Left lung (tissue), 10 donors: ENCODE results near the gene NOX3. TPM values are rescaled to one million over a fixed set of nuclear protein-coding genes. Genes with fewer than 3 reads are reported as not detected.
"Not testable (repeated sequence)": the region's sequence is repeated elsewhere in the genome, so short reads cannot be mapped to it uniquely, and the experiment has no call there.

Source experiments
- ATAC-seq: fragments of 200-7000 bp; cut with Tn5 transposase; one replicate; pipeline ENCODE4 v1.9.1; 2020; ENCODE audit warnings: moderate library complexity
- DNase-seq, 4 donors: peaks; one replicate each; pipeline ENCODE4 v3.0.0-alpha.2; 2013 to 2020
- H3K27ac ChIP-seq, 2 donors: fragments of 200-600 bp; sonication (generic) in 1 of 2; one replicate each; pipeline versions ENCODE4 v1.5.0 to v1.8.0; 2020 to 2021
- H3K27me3 ChIP-seq, 2 donors: fragments of 200-600 bp; sonication (generic) in 1 of 2; one replicate each; pipeline versions ENCODE4 v1.5.0 to v1.8.0; 2020 to 2021
- H3K36me3 ChIP-seq, 2 donors: fragments of 200-600 bp; sonication (generic) in 1 of 2; one replicate each; pipeline versions ENCODE4 v1.5.0 to v1.8.0; 2020 to 2021
- H3K4me1 ChIP-seq, 2 donors: fragments of 200-600 bp; one replicate each; pipeline ENCODE4 v1.8.0; 2021
- H3K4me3 ChIP-seq, 2 donors: fragments of 200-600 bp; sonication (generic) in 1 of 2; one replicate each; pipeline versions ENCODE4 v1.5.0 to v1.8.0; 2020 to 2021; ENCODE audit warnings: mild to moderate bottlenecking in 1 of 2
- H3K9me3 ChIP-seq, 2 donors: fragments of 200-600 bp; sonication (generic) in 1 of 2; one replicate each; pipeline versions ENCODE4 v1.5.0 to v1.8.0; 2020 to 2021
- intact Hi-C, 2 donors: fragments of 100-400 bp; cut with DNase I; formaldehyde crosslinking; loops; one replicate each; pipeline versions ENCODE4 v1.11.2 to v1.14.2; 2022
- polyA plus RNA-seq, 6 donors: library from polyadenylated mRNA; unstranded; fragments of 120-200 nt; gene quantifications; one replicate each; pipeline ENCODE4 v1.2.1, GENCODE V29; 2013; ENCODE audit not compliant: insufficient read length in 6 of 6
- total RNA-seq, 2 donors: library from RNA; stranded (reverse); fragmentation: NEBNext Ultra II Directional; extraction: Animal tissue kit (Norgen Biotek cat#: 25700); gene quantifications; one replicate each; pipeline ENCODE4 v1.2.1, GENCODE V29; 2021
- TF ChIP-seq, protein P1 (sequence below), 2 donors: fragments of 200-600 bp; sonication (generic) in 1 of 2; IDR thresholded peaks; one replicate each; pipeline versions ENCODE4 v1.5.0 to v1.8.0; 2021; ENCODE audit warnings: antibody characterized with exemption in 2 of 2
- donor health status: DM: no; HTN: yes; CAD: no.
- donor health status: DM: no; HTN: no; CAD: no.

NOX3 gene
- total and polyA plus RNA-seq, 8 donors, result not detected

GRCh38 chr6:155492061-155492735 lies 36.6 kb upstream of the NOX3 start:
- Histone ChIP-seq H3K4me1 (peaks cover 0 to 18% of the 10 kb centered on the region in 2 donors), H3K36me3 (no peaks in the 10 kb centered on the region), H3K27ac (peak overlapping the region; percentile 71 to 82), H3K9me3 (no peaks in the 10 kb centered on the region), H3K4me3 (no peak overlapping the region), H3K27me3 (no peaks in the 10 kb centered on the region)
- intact Hi-C loops, result no loop called here
- DNase-seq, result no peak
- TF ChIP-seq, protein P1, sequence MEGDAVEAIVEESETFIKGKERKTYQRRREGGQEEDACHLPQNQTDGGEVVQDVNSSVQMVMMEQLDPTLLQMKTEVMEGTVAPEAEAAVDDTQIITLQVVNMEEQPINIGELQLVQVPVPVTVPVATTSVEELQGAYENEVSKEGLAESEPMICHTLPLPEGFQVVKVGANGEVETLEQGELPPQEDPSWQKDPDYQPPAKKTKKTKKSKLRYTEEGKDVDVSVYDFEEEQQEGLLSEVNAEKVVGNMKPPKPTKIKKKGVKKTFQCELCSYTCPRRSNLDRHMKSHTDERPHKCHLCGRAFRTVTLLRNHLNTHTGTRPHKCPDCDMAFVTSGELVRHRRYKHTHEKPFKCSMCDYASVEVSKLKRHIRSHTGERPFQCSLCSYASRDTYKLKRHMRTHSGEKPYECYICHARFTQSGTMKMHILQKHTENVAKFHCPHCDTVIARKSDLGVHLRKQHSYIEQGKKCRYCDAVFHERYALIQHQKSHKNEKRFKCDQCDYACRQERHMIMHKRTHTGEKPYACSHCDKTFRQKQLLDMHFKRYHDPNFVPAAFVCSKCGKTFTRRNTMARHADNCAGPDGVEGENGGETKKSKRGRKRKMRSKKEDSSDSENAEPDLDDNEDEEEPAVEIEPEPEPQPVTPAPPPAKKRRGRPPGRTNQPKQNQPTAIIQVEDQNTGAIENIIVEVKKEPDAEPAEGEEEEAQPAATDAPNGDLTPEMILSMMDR (IDR thresholded peaks at IDR 0.05), result no peak
- no peak for ATAC-seq

DNA sequence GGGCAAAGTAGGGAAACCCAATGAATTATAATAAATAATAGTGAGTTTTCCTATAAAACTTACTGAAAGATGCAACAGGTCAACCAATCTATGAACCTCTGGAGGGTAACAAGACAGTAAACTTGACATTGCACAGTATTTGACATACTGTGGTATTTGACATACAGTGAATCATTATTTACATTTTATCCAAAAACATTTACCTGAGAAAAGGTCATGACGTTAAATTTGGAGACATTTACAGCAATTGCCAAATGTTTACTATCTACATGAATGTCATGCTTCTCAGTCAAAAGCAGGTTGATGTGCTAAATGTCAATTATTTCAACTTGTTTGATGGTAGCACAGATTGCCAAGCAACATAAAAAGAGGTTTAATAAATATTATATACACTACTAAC lies 35.8 kb upstream of the NOX3 start:
- TF ChIP-seq, protein P1 (IDR thresholded peaks at IDR 0.05), result no peak
- Histone ChIP-seq H3K27ac (no peak overlapping the region), H3K36me3 (no peaks in the 10 kb centered on the region), H3K4me3 (no peak overlapping the region), H3K27me3 (no peaks in the 10 kb centered on the region), H3K4me1 (peaks cover 0 to 18% of the 10 kb centered on the region in 2 donors), H3K9me3 (no peaks in the 10 kb centered on the region)
- no peak for ATAC-seq
- no peak for DNase-seq
- intact Hi-C loops, result no loop called here

GRCh38 chr6:155488197-155488596 lies 32.6 kb upstream of the NOX3 start:
- intact Hi-C loops, result not testable (repeated sequence)

GRCh38 chr6:155487371-155488130 lies 31.9 kb upstream of the NOX3 start:
- Histone ChIP-seq H3K4me1 (no peaks in the 10 kb centered on the region), H3K4me3 (no peak overlapping the region), H3K9me3 (no peaks in the 10 kb centered on the region), H3K27ac (no peak overlapping the region), H3K36me3 (no peaks in the 10 kb centered on the region), H3K27me3 (no peaks in the 10 kb centered on the region)
- ATAC-seq (no peak), DNase-seq (no peak)
- intact Hi-C loops, result no loop called here
- TF ChIP-seq, protein P1 (IDR thresholded peaks at IDR 0.05), result no peak

More at GRCh38 chr6:155488197-155488596, 32.6 kb upstream of the NOX3 start:
- not testable (repeated sequence) for DNase-seq, H3K27me3 ChIP-seq, H3K27ac ChIP-seq, H3K4me3 ChIP-seq, H3K9me3 ChIP-seq, ATAC-seq, H3K4me1 ChIP-seq, H3K36me3 ChIP-seq

DNA sequence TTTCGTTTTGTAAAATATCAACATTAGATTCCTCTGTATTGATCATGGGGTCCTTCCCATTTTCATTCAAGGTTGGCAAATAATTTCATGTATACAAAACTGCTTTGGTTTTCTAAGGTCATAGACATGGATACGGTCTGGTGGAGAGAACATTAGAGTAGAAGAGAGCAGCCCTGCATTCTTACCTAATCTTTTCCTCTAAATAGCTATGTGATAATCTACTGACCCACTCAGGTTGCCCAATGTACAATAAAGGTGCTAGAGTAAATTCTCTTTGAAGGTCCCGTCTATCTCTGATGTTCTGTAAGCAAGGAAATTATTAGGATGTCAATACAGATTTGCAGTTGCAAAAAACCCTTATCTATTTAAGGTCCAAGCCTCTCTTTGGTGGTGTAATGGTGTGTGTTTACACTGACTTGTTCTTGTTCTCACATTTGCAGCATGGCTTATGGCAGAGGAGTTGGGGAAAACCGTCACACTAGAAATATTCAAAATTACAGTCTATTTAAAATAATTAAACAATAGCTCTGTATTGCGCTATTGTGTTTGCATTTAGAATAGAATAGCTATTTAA lies 31.2 kb upstream of the NOX3 start:
- Histone ChIP-seq H3K27me3 (no peaks in the 10 kb centered on the region), H3K36me3 (no peaks in the 10 kb centered on the region), H3K4me1 (no peaks in the 10 kb centered on the region), H3K4me3 (no peak overlapping the region), H3K9me3 (no peaks in the 10 kb centered on the region), H3K27ac (no peak overlapping the region)
- ATAC-seq (no peak), DNase-seq (no peak)
- intact Hi-C loops, result no loop called here
- TF ChIP-seq, protein P1 (IDR thresholded peaks at IDR 0.05), result no peak
